GM13977 (cell line): ENCODE measurements around the gene RBP2.
"Not testable (repeated sequence)": the region's sequence is repeated elsewhere in the genome, so short reads cannot be mapped to it uniquely, and the experiment has no call there.

Source experiments
- DNase-seq: peaks from one replicate; pipeline ENCODE4 v3.0.0; 2012; ENCODE audit warnings: low spot score
- CTCF ChIP-seq: IDR thresholded peaks from 2 replicates; pipeline ENCODE4 v1.5.1; 2012; ENCODE audit warnings: mild to moderate bottlenecking, control low read depth; ENCODE audit not compliant: insufficient read depth; ENCODE audit errors: extremely low read depth, missing control alignments
- in situ Hi-C: fragments of 300-500 bp; cut with MboI; formaldehyde crosslinking; loops from one replicate; pipeline ENCODE4 v1.12.0; 2022; ENCODE audit warnings: low sequenced_read_pairs, low pct_unique_long_range_greater_than_20kb, mixed read lengths, inconsistent platforms; ENCODE audit not compliant: unreplicated experiment

The RBP2 gene

GRCh38 chr3:139418144-139418543 lies 58.2 kb downstream of the RBP2 start:
- in situ Hi-C loops, result no loop called here

GRCh38 chr3:139416275-139416674 lies 60.0 kb downstream of the RBP2 start:
- in situ Hi-C loops, result no loop called here

More at GRCh38 chr3:139418144-139418543, 58.2 kb downstream of the RBP2 start:
- TF ChIP-seq CTCF, result no peak
- no peak for DNase-seq

GRCh38 chr3:139414608-139415224 lies 61.6 kb downstream of the RBP2 start:
- TF ChIP-seq CTCF, result no peak
- in situ Hi-C loops, result no loop called here
- DNase-seq, result no peak

More at GRCh38 chr3:139416275-139416674, 60.0 kb downstream of the RBP2 start:
- no peak for DNase-seq
- no peak for TF ChIP-seq CTCF

GRCh38 chr3:139412891-139413290 lies 63.4 kb downstream of the RBP2 start:
- in situ Hi-C loops, DNase-seq: not testable (repeated sequence)
